Nephron progenitor cell (in vitro differentiated cells): Measurements from ENCODE around the gene COL24A1.

Experiments
- DNase-seq: peaks from one replicate; pipeline ENCODE4 v3.0.0; 2021
- H3K27ac Mint-ChIP-seq: 2 replicates; pipeline ENCODE4 v1.8.0; 2021; ENCODE audit warnings: mild to moderate bottlenecking, moderate library complexity, mixed read lengths
- H3K27me3 Mint-ChIP-seq: 2 replicates; pipeline ENCODE4 v1.8.0; 2021; ENCODE audit warnings: mild to moderate bottlenecking, low read depth, mixed read lengths; ENCODE audit not compliant: poor library complexity
- H3K36me3 Mint-ChIP-seq: 2 replicates; pipeline ENCODE4 v1.8.0; 2021; ENCODE audit warnings: low read depth, mixed read lengths
- H3K4me1 Mint-ChIP-seq: 2 replicates; pipeline ENCODE4 v1.8.0; 2021; ENCODE audit warnings: mixed read lengths
- H3K4me3 Mint-ChIP-seq: 2 replicates; pipeline ENCODE4 v1.8.0; 2021; ENCODE audit warnings: mild to moderate bottlenecking, moderate library complexity, mixed read lengths
- H3K9me3 Mint-ChIP-seq: 2 replicates; pipeline ENCODE4 v1.8.0; 2021; ENCODE audit warnings: mild to moderate bottlenecking, moderate library complexity, mixed read lengths
- TF ChIP-seq, protein P1 (sequence below): fragments of 200-600 bp; sonication (generic); IDR thresholded peaks from 2 replicates; pipeline ENCODE4 v1.5.0; 2021; ENCODE audit warnings: antibody characterized with exemption

The COL24A1 gene

DNA sequence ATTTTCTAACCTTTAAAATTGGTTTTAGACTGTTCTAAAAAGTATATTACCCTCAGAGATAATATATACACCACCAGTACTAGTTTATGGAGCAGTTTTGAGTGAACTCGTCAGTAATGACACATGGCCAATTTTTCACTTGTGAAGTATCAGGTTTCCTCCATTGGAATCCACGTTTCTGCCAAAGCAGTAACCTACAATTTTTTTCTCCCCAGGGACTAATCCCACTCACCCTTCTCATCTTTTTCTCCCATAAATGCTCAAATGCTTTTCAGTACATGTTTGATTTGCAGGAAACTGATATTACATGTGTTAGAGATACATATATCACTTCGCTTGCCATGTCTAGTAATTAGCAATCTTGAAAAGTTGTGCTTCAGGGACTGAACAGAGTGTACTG is 94.1 kb downstream of the COL24A1 start:
- Mint-ChIP-seq H3K4me1 (no peaks in the 10 kb centered on the region), H3K36me3 (no peaks in the 10 kb centered on the region), H3K27me3 (no peaks in the 10 kb centered on the region), H3K4me3 (no peak overlapping the region), H3K27ac (no peak overlapping the region), H3K9me3 (no peaks in the 10 kb centered on the region)
- DNase-seq = no peak
- TF ChIP-seq, protein P1, sequence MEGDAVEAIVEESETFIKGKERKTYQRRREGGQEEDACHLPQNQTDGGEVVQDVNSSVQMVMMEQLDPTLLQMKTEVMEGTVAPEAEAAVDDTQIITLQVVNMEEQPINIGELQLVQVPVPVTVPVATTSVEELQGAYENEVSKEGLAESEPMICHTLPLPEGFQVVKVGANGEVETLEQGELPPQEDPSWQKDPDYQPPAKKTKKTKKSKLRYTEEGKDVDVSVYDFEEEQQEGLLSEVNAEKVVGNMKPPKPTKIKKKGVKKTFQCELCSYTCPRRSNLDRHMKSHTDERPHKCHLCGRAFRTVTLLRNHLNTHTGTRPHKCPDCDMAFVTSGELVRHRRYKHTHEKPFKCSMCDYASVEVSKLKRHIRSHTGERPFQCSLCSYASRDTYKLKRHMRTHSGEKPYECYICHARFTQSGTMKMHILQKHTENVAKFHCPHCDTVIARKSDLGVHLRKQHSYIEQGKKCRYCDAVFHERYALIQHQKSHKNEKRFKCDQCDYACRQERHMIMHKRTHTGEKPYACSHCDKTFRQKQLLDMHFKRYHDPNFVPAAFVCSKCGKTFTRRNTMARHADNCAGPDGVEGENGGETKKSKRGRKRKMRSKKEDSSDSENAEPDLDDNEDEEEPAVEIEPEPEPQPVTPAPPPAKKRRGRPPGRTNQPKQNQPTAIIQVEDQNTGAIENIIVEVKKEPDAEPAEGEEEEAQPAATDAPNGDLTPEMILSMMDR = no peak

DNA sequence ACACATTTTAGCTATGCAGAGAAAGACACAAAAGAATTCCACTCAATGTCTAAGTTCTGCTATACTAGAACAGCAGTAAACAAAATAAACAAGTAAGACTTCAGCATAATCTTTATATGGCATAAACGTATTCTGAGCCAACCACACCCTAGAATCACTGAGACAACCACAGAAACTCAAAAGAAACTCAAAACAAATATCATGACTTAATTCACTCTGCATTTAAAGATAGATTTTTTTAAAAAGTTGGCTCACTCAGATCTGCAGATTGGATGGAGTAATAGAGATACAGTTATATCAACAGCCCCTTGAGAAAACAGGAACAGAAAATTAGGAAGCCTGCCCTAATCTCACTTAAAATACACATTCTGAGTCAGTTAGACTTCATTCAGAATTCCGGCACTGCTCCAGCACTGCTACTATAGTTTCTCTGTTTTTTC is 95.0 kb downstream of the COL24A1 start:
- DNase-seq = no peak
- no peak overlapping the region for H3K27ac Mint-ChIP-seq
- no peaks in the 10 kb centered on the region for H3K9me3 Mint-ChIP-seq
- H3K36me3 Mint-ChIP-seq = no peaks in the 10 kb centered on the region
- H3K4me3 Mint-ChIP-seq = no peak overlapping the region
- no peaks in the 10 kb centered on the region for H3K4me1 Mint-ChIP-seq
- TF ChIP-seq, protein P1 = no peak
- H3K27me3 Mint-ChIP-seq = no peaks in the 10 kb centered on the region

DNA sequence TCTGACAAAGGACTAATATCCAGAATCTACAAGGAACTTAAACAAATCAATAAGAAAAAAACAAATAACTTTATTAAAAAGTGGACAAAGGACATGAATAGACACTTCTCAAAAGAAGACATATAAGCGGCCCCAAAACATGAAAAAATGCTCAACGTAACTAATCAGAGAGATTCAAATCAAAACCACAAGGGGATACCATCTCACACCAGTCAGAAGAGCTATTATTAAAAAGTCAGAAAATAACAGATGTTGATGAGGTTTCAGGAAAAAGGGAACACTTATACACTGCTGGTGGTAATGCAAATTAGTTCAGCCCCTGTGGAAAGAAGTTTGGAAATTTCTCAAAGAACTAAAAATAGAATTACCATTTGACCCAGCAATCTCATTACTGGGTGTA is 102.2 kb downstream of the COL24A1 start:
- DNase-seq = no peak
- H3K4me3 Mint-ChIP-seq = no peak overlapping the region
- H3K4me1 Mint-ChIP-seq = no peaks in the 10 kb centered on the region
- no peaks in the 10 kb centered on the region for H3K9me3 Mint-ChIP-seq
- TF ChIP-seq, protein P1 = no peak
- H3K36me3 Mint-ChIP-seq = no peaks in the 10 kb centered on the region
- peaks cover 3% of the 10 kb centered on the region for H3K27me3 Mint-ChIP-seq
- H3K27ac Mint-ChIP-seq = no peak overlapping the region

DNA sequence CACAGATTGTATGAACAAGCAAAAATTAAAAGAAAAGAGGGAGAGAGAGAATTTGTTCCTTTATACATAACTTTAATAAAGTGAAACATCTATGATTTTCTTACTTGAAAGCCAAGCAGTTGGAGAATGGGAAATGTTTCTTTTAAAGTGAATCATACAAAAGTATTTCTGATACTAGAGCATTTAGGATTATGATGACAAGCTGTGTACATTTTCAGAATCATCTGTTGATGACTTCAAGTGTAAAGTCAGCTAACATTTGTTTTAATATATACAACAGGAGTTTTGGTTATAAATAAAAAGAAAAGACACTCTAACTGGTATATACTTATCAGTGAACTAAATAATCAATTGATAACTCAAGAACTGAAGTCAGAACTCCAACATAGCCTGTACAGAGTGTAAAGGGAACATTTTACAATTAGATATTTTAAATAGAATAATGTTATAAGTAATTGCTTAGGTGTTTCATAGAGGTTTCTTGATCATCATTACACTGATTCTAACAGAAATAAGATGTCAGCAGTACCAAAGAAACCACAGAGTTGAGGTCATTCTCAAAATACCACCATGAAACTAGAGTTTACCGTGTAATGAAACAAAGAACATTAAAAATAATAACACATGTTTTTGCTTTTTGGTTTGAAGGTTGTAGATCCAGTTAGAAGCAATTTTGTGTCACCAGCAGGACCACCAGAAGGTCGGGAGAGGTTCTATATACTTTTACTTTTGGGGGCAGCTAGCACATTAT is 103.4 kb downstream of the COL24A1 start:
- H3K27me3 Mint-ChIP-seq = peaks cover 3% of the 10 kb centered on the region

DNA sequence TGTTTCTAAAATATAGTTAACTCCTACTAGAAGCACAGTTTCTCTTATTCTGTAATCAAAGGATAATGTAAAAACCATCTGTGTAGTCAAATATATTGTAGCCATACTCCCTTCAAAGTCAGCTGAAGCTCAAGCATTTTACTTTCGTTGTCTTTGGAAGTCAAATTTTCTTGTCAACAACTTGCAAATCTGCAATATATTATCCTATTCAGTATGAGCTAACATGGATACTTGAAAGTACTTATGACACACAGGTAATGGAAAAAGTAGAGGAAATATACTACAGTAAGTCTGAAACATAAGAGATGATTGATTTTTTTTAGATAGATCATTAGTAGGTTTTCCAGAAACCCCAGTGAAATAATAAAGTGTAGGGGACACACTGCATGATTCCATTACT is 121.5 kb downstream of the COL24A1 start:
- no peaks in the 10 kb centered on the region for H3K4me1 Mint-ChIP-seq
- H3K27me3 Mint-ChIP-seq = peaks cover 3% of the 10 kb centered on the region
- H3K27ac Mint-ChIP-seq = no peak overlapping the region
- TF ChIP-seq, protein P1 = no peak
- no peak for DNase-seq
- no peaks in the 10 kb centered on the region for H3K36me3 Mint-ChIP-seq
- no peaks in the 10 kb centered on the region for H3K9me3 Mint-ChIP-seq
- no peak overlapping the region for H3K4me3 Mint-ChIP-seq

More for the DNA sequence above, 103.4 kb downstream of the COL24A1 start:
- TF ChIP-seq, protein P1 = no peak
- no peak overlapping the region for H3K4me3 Mint-ChIP-seq
- H3K36me3 Mint-ChIP-seq = no peaks in the 10 kb centered on the region
- H3K9me3 Mint-ChIP-seq = no peaks in the 10 kb centered on the region
- no peaks in the 10 kb centered on the region for H3K4me1 Mint-ChIP-seq
- no peak for DNase-seq
- H3K27ac Mint-ChIP-seq = no peak overlapping the region

DNA sequence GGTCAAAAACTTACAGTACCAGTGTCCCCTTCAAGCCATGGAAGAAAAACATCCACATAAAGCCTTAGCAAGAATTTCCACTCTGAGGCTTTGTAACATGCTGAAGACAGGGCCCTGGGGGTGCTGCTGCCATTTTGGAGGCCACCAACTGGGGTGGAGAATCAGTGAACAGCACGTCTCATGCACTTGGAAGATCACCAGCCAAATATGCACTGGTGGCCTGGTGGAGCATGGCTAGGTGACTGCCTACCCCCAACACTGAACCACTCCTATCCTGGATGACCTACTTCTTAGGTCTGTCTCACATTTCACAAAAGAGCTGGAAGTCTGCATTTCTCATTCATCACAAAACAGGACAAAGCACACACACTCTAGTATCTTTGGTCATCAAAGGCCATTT is 126.4 kb downstream of the COL24A1 start:
- H3K4me1 Mint-ChIP-seq = no peaks in the 10 kb centered on the region

More for the DNA sequence above, 126.4 kb downstream of the COL24A1 start:
- TF ChIP-seq, protein P1 = no peak
- H3K36me3 Mint-ChIP-seq = no peaks in the 10 kb centered on the region
- H3K9me3 Mint-ChIP-seq = no peaks in the 10 kb centered on the region
- no peak overlapping the region for H3K27ac Mint-ChIP-seq
- peaks cover 5% of the 10 kb centered on the region for H3K27me3 Mint-ChIP-seq
- no peak for DNase-seq
- no peak overlapping the region for H3K4me3 Mint-ChIP-seq
